ENCODE data around the gene PNO1.
"Not testable (repeated sequence)": the region's sequence is repeated elsewhere in the genome, so short reads cannot be mapped to it uniquely, and the experiment has no call there.

The PNO1 gene

DNA sequence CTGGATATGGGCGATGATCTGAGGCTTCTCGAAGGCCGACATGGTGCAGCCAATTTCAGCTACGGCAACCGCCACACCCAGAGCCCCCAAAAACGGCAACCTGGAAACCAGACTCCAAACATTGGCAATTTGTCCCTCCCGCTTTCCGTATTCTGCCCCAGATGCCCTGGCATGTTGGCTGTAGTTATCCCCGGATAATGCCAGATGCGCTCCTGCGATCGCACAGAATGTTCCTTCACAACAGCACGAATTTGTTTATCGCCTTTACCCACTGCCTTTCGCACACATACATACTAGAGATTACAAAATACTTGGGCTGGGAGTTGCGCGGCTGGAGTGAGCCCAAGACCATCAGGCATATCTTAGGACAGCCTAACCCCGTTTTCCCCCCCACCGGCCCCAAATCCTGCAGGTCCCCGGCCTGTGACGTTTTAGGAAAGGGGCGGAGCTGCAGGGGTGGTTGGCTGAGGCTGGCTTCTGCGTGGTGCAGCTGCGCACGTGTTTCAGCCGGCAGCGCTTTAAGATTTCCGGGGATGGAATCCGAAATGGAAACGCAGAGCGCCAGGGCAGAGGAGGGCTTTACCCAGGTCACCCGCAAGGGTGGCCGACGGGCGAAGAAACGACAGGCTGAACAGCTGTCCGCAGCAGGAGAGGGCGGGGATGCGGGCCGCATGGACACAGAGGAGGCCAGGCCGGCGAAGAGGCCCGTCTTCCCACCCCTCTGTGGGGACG is at the start of gene PNO1:
PNO1 (plus strand) TSS at position 487 of the 732 bp plus-strand sequence; CDS start at position 534, 47 bp downstream.
- peak; percentile 98 for DNase-seq

DNA sequence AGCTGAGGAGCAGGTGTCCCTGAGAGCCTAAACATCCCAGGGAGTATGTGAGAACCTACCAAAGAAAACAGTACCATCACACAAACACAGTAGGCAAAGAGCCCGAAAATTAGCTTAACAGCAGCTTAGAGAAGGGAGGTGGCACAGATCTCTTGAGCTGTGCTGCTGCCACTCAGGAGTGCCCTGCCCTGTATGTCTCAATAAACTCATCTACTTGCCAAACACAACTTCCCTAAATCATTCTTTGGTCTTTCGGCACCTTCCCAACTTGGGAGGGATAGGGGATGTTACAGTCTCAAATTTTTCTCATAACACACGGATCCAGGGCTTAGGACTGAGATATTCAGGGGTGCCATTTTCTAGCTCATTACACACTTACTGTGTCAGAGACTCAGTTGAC is 49.6 kb upstream of the PNO1 start:
- DNase-seq = no peak

DNA sequence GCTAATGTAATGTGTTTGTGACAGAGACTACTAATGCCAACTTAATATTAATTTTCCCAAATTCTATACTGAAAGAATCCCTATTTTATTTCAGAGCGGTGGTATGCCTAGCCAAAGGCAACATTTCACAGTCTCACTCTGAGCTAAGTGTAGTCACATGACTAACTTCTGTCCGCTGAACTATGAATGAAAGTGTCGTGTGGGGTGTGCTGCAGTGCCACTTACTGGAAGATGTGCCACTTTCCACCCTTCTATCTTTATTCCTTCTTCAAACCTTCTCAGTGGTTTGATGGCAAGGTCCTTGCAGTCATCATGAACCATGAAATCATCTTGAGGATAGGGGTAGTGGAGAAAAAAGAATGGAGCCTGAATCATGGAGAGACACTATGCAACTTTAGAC is 47.6 kb upstream of the PNO1 start:
- no peak for DNase-seq

DNA sequence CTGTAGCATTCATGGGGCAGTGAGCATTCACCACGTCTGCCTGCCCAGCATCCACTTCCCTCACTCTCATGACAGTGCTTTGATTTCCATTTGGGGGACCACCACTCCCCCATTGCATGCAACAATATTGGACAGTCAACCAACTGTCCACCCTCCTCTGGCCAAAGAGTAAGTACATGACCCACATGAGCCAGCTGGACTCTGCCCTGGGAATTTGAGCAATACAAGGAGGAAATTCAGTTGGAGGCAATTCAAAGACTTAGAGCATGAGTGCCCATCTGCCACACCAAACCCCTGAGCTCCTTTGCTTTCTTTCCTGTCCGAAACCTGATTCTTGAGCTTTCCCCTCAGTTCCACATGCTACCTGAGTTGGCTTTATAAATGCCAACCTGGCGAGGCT is 41.7 kb upstream of the PNO1 start:
- no peak for DNase-seq

DNA sequence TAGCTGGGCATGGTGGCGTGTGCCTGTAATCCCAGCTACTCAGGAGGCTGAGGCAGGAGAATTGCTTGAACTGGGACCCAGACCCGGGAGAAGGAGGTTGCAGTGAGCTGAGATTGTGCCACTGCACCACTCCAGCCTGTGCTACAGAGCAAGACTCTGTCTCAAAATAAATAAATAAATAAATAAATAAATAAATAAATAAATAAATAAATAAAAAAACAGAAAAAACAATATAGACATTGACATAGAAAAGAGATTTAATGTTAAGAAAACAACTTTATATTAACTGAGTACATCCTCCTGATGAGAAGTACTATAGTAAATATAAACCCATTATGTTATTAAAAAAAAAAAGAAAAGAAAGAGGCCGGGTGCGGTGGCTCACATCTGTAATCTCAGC is 39.8 kb upstream of the PNO1 start:
- DNase-seq = not testable (repeated sequence)

DNA sequence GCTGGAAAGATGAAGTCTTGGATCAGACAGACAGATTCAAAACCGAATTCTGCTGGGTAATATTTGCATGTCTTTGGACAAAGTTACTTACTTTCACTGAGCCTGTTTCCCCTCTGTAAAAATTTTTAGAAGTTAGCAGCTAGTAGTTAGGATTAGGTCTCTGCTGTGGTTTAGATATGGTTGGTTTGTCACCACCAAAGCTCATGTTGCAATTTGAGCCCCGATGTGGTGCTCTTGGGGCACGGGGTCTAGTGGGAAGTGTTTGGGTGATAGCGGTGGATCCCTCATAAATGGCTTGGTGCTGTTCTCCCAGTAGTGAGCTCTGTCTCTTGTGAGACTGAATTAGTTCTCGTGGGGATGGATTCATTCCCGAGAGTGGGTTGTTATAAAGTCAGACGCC is 38.9 kb upstream of the PNO1 start:
- DNase-seq = no peak

DNA sequence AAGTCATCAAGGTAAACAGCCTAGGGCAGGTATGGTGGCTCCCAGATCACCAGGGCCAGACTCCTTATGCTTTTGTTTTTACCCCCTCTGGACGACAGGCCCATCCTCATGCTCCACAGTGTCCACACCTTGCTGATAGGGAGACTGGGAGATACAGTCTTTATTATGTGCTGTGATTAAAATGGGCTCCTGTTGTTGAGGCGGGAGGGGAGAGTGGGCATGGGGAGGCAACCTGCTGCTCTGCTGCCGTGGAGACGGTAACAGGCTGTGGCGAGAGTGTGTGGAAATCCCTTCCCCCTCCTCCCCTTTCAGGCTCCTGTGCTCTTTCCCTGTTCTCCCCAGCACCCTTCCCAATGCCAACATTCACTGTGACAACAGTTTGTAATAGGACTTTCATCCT is 38.2 kb upstream of the PNO1 start:
- no peak for DNase-seq

DNA sequence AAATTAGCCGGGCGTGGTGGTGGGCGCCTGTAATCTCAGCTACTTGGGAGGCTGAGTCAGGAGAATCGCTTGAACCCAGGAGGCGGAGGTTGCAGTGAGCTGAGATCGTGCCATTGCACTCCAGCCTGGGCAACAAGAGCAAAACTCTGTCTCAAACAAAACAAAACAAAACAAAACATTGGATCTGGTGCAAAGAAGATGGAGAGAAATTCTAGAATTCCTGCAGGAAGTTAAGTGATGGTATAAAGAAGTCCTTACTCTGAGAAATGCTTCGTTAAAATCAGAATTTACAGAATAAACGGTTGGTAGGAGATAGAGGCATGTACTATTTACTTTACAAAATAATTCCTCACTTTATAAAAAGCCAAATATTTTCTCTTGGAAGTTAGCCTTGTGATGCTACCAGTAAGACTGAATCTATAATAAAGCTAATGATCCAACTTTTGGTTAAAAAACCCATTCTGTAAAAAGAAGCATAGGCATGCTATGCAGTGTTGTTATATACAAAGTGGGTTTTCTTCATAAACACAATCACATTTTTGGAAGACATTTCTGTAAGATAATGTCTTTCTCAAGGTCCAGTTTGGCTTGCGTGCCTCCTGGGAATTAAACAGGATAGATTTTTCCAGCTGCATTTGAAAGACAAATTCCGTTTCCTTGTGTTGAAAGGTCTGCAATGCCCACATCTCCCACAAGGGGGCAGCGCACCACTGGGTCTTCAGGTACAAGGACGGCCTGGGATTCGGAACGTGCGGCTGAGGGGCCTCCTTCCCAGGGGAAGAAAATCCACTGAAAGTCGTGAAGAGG is 35.6 kb upstream of the PNO1 start:
- DNase-seq = peak; percentile 68

DNA sequence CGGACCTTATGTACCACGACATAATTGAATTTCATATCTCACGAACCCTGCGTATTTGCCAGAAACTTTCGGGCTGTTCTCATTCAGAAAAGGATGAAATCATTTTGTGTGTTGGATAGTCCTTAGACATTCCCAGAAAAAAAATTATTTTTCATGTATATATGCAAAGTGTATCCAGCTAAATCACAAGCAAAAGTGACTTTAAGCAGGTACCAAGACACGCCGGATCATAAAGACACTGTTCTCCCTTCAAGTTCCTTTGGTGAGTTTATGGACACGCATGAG is 35.1 kb upstream of the PNO1 start:
- no peak for DNase-seq

DNA sequence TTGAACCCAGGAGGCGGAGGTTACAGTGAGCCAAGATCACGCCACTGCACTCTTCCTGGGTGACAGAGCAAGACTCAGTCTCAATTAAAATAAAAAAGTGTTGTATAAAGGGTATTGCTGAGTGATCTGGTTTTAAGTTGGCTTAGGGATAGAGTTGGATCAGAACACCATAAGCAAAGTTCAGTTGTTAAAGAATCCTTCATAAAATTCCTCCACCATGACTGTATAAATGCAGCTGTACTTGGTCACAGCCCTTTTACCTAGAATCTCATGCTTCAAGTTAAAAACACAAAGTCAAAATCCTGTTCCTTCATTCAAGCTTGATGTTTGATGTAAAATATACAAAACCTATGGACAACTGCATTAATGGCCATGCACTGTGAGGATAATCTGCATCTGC is 33.4 kb upstream of the PNO1 start:
- no peak for DNase-seq

DNA sequence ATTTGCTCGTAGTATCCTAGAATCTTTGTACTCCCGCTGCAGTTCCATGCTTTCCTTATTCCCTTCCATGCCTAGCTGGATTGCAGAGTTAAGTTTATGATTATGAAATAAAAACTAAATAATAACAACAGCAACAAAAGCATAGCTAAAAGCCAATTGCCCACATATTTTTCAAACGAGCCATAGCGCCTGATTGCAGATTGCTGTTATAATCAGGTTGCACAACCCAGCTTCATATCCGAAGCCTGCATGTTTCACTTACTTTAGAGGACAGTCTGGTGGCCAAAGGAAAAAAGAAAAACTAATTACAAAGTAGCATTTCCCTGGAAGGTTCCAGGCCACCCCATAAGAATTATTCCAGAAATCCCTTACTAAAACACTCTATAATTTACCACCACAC is 31.9 kb upstream of the PNO1 start:
- DNase-seq = no peak

DNA sequence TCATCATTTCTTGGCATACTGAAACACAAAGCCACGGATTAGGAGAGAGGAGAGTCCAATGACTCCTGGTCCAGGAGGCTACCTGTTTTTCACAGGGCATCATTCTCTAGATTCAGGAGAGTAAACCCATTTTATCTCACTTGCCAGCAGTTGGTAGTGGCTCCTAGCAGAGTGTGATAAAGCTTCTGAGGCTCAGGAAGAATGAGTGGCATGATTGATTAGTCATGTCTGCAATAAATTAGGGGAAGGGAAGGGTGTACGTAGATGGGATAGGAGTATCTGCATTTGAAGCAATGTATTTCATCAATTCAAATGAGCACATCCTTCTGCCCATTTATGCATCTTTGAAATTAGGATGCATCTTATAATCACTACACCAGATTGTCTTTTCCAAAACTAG is 31.1 kb upstream of the PNO1 start:
- DNase-seq = no peak

DNA sequence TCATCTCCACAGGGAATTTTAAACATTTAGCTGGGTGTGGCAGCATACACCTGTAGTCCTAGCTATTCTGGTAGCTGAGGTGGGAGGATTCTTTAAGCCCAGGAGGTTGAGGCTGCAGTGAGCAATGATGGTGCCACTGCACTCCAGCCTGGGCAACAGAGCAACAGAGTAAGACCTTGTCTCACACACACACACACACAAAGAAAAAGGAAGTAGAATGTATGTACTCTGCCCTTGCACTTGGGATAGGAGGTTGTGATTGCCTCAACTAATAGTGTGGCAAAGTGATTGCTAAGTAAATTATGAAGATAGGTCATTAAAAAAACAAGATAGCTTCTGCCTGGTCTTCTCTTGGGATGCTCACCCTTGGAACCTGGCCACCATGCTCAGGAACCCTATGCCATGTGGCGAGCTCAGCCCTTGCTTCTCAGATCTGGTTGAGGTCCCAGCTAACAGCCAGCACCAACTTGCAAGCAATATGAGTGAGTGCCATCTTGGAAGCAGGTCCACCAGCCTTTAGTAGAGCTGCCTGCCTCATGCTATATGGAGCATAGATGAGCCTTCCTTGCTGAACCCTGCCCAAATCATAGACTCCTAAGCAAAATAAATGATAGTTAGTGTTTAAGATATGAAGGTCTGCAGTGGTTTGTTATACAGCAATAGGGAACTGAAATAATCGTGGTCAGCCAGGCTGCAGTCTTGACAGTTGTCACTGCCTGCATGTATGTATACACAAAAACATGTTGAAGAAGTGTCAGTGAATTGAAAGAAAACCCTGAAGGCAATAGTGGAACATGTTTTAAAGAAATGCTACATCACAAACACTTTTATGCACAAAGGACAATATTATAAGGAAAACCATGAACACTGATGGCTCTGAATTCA is 30.1 kb upstream of the PNO1 start:
- DNase-seq = no peak

DNA sequence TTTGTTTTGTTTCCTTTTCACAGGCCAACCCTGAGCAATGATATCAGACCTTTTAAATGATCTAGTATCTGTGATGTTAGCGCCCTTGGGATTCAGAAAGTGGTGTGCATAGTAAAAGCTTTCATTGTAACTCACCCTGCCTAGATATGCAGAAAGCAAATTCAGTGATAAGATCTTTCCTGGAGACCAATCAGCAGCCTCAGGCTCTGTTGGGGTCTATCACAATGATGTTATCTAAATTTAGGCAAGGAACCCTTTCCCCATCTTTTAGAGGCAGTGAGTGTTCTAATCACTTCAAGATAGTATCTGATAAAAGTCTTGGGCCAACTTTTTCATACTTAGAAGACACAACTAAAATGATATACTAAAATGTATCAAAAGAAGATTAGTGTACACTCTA is 23.6 kb upstream of the PNO1 start:
- DNase-seq = no peak

DNA sequence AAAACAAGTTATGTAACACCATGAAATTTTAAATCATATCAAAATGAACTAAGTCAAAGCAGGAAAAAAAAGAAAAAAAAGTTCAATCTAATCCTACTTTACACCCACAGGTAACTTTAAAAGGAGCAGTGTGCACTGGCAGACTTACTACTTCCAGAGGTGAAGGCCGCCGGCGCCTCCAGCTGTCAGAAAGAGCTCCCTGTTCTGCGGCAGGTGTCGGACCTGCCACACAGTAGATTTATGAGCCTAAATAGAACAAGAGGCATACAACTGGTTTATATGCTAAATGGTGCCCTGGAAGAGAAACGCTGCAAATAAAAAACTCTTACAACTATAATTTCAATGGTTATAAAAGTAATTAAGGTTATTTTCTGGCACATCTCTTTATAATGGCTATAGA is 23.1 kb upstream of the PNO1 start:
- no peak for DNase-seq

DNA sequence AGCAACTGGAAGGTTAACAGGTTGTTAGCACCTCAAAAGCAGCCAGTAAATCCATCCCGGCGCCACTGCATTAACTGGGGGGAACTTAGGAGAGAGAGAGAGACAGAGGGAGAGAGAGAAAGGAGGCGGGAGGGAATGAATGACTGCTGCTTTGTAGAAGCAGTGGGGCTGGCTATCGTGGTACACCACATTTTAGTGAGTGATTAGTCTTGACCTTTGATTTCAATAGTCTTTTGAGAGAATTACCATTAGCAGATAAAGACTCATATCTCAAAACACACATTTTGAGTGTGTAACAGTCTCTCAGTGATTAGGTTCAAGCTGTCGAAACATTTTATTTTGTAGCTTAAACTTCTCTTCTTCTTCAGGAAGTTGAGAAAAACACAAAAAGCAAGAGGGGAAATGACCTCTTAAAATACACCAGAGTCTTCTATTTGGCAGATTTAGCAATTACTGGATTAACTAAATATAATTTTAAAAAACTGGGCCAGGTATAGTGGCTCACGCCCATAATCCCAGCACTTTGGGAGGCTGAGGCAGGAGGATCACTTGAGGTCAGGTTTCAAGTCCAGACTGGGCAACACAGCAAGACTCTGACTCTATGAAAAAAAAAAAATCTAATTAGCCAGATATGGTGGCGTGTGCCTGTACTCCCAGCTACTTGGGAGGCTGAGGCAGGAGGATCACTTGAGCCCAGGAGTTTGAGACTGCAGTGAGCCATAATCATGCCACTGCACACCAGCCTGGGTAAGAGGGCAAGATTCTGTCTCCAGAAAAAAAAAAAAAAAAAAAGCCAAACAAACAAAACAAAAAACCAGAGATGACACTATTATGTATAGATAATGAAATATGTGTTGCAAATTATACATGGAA is 22.0 kb upstream of the PNO1 start:
- DNase-seq = no peak

DNA sequence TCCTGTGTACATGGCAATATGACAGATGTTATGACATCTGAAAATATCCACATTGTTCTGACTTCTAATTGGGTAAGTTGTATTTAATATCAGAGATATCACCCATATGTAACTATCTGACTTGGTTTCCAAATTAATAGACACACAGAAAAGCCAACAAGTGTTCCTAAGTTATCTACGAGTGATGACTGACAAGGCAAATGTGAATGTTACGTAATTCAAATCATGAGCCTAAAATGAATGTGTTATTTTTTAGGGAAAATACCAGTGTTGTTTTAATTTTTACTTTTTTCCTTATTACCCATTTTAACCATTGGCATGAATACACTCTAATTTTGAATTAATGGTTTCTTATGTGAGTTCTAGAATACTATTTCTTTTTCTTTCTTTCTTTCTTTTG is 15.8 kb upstream of the PNO1 start:
- DNase-seq = no peak

DNA sequence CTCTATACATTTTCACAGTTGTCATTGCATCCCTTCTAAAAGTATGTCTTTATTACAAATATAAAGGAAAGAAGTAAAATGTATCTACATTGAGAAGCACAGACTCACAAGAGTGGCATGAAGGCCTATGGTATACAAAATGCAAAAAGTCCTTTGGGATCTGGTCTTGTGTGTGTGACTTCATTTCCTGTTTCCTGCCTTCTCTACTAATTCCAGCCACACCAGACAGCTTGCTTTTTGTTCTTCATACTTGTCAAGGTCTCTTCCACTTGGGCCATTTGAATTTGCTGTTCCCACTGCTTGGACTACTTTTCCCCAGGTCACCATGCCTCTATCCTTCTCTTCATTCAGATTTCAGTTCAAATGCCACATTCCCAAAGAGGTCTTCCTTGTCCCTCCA is 6.7 kb upstream of the PNO1 start:
- no peak for DNase-seq

DNA sequence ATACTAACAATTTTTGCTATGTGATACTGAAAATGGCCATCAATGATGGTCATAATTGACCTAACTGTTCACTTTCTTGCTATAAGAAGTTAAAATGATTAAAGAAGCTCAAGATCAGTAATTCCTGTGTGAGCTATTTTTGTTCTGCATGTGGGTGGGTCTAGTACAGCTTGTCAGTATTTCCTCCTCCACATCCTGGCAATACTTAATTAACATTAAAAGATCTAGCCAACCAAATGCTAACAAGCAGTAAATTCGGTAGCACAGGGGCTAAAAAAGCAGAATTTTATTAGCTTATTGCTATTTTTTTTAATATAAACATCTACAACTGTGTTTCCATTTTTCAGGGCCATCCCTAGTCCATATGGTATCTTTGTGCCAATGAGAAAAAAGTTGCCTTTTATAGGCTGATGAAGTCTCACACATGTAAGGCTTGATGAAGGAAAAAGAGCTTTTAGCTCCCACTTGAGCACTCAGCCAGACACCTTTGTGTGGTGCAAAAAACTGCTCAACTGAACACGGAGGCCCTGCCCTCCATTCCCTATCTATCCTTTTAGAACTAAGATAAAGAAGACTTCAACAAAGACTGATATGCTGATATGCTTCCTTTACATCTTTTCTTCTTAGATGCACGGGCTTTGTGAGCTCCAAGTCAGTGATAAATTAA is 4.9 kb upstream of the PNO1 start:
- no peak for DNase-seq

DNA sequence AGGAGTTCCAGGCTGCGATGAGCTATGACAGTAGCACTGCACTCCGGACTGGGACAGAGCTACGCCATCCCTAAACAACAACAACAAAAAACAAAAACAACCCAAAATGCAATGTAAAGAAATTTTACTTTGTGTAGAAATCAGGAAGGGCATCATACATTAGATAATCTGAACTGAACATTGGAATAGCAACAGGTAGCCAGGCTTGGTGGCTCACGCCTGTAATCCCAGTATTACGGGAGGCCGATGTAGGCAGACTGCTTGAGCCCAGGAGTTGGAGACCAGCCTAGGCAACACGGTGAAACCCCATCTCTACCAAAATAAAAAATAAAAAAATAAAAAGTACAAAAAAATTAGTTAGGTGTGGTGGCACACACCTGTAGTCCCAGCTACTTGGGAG is 2.1 kb upstream of the PNO1 start:
- no peak for DNase-seq

DNA sequence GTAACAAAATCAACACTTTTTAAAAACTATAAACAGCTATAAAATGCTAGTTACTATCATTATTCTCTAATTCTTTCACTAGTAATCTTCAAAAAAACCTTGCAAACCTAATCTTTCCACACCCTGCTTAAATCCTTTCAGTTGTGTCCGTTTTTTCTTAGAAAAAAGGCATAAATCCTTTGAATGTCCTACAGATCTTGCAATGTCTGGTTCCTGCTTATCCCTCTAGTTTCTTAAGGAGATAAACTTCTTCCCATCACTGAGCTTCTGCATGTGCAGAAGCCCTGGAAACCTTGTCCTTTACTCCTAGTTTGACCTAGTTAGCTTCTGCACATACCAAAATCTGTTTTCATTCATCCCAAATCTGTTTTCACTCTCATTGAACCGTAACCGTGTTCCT is 1.3 kb upstream of the PNO1 start:
- DNase-seq = no peak

DNA sequence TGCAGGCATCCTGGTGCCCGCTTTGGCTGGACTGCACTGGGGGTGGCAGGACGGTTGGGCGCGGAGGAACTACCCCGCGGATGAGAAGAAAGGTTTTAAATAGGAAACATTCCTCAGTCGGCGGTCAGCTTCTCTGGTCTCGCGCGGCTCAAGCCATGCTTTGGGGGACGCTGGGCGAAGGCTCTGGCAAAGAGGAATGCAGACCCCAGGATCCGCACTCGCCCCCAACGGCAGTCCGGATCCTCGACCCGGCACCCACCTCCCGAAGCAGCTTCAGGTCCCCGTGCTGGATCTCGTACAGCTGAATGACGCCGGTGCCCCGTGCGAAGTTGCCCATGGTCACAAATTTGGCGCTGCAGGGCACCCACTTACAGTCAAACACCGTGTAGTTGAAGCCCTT is 686 bp upstream of the PNO1 start:
- DNase-seq = no peak

DNA sequence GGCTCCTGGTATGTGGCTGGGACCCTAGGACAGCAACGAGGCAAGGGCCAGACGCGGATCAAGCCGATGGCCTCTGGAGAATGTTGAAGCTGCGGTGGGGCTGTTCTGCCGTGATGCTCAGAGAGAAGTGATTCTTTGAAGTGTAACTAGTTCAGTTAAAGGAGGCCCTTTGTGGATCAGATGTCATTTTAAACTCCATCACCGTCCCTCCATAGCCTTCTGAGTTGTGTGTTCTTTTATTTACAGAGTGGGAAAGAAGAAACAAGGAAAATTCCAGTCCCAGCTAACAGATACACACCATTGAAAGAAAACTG is 403 bp downstream of the PNO1 start:
- no peak for DNase-seq

Data from CD4-positive, alpha-beta T cell treated with Interleukin-21 for 1 hour (primary cell).